GM21423 (cell line): ENCODE measurements around the gene ZNRD2.
A peak's percentile ranks its signal among the peaks of the same experiment; 100 is the strongest.
"Not testable (repeated sequence)": the region's sequence is repeated elsewhere in the genome, so short reads cannot be mapped to it uniquely, and the experiment has no call there.

Experiments
- ATAC-seq: cut with Tn5 transposase; IDR thresholded peaks from one replicate; pipeline ENCODE4 v1.9.1; 2021; ENCODE audit warnings: mild to moderate bottlenecking, moderate library complexity; ENCODE audit not compliant: unreplicated experiment

The ZNRD2 gene

DNA sequence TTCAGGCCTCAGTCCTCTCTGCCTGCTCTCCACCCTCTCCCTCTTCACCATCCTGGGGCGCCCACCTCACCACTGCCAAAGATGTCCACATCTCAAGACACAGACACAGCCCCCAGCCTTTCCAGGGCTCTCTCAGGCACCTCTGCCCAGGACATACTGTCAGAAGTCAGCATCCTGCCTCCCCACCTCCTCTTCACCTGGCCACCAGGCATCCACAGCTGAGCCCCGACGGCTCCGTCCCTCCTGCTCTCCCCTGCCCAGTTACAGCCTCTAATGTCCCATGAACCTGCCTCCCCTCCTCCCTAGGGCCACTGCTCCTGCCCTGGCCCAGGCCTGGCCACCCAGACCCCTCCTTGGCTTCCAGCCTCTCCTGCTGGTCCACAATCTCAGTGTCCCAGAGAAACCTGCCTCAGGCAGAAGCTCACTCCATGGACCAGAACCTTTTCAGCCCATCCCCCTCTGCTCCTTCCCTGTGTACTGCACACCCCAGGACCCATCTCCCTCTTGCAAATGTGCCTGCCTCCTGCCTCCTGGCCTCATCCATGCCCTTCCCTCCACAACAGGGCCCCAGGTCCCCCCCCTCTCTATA, 15.3 kb upstream of the ZNRD2 start:
- ATAC-seq, result no peak

DNA sequence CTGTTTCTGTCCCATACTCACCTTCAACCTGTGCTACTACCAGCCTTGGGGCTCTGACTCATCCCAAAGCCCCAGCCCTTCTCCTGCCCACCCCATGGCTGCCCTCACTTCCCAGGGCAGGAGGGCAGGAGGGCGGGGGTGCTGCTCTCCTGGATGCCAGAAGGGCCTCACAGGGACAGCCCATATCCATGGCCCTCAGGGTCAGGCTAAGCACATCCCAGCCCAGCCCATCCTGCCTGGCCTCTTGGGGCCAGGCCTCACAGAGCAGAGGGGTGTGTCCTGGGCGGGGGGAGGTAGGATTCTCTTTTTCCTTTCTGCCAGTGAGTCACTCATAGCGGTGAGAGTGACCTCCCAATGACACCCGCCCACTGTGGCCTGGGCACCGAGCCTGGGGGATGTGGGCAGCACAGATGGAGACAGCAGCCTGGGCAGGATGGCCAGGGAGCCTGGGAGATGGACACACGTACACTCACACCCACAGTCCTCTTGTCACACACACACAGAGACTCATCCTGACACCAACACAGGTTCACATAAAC, 14.5 kb upstream of the ZNRD2 start:
- ATAC-seq, result no peak

DNA sequence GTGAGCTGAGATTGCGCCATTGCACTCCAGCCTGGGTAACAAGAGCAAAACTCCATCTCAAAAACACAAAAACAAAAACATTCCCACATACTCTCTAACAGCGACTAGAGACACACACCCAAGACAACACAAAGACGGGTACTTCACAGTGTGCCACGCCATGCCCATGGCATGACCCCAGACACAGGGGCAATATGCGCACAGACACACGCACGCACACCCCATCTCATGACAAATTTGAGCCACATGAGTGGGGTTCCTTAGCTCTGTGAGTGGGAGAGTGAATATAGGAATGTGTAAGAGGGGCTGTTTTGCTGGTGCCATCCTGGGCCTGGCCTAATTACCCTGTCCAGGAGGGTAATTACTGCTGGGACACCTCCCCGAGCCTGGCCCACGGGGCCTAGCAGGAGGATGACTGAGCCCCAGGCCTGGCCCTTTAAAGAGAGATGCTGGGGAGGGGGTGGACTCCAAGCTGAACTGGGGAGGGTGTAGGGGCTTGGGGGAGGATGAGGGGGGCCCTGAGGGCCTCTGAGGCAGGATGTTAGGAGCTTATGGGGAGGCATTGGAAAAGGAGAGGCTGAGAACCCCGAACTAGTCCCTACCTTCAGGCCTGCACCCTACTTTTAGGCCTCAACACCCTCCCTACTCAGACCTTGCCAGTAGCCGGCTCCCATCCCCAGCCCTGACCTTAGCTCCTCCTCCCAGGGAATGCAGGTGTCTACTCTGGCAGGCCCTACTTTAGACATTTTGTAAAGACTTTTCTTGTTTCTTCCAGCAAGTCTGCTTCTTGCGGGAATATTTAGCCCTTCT, 13.6 kb upstream of the ZNRD2 start:
- ATAC-seq, result no peak

DNA sequence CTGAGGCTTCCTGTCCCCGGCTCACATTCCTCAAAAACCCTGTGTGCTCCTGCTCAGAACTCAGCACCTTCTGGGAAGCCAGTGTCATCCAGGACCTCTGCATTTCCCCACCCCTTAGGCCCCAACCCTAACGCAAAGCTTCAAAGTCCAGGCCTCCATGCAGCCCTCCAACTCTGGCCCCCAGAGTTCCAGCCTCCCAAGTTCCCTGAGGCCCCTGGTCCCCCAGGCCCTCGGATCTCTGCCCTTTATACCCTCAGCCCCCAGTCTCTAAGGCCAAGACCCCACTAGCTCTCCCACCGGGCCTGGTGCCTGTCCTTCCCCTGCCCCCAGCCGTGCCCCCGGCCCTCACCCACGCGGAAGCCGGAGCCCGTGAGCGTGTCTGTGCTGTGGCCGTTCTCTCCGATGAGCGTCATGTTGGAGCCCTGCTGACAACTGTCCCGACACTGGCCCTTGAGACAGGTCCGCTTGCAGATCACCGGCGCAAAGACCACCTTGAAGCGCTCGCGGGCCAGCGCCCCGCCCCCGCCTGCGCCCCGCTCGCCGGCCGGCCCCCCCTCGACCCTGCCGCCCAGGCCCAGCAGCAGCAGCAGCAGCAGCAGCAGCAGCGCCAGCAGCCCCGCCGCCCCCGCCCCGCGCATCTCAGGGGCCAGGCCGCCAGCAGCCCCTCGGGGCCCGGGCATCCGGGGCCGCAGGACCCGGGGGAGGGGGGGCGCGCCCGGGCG, 12.8 kb upstream of the ZNRD2 start:
- ATAC-seq, result no peak

DNA sequence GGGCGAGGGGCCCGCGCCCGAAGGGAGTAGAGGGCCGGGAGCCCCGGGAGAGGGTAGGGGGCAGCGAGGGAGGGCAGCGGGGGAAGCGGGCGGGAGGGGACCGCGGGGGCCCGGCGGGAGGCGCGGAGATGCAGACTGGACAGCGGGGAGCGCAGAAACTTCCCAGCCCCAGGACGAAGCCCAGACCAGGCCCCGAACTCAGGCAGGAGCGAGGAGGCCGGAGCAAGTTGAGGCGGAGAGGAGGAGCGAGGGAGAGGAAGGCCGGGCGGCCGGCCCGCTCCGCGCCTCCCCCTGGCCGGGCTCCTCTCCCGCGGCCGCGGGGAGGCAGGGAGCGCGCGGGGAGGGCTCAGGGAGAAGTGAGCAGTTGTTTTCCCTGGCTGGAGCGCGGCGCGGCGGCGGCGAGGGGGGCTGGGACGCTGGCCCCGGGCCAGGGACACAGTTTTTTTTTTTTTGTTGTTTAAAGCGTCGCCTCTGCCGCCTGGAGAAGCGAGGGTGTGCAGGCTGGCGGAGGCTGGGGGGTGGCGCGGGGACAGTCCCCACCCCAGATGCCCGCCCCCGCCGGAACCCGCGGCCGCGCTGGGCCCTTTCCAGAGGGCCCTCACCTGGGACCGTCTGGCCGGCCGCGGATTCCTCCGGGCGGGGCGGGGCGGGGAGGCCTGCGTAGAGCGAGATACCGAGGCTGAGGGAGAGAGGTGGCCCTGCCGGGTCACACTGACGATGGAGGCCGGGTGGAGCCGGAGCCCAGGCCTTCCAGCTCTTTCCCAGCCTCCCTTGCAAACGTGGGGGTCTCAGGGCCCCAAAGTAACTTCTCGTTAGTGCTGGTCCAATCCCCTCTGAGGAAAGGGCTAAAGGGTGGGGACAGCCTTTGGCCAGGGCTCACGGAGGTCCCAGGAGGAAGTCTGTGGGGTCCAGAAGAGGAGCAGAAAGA, 12.0 kb upstream of the ZNRD2 start, which contains the start of gene LTBP3:
Gene LTBP3, minus strand, starts transcription at position 358 of the 928 bp plus-strand sequence. CDS start 400 bp downstream, outside the sequence.
- no peak for ATAC-seq

DNA sequence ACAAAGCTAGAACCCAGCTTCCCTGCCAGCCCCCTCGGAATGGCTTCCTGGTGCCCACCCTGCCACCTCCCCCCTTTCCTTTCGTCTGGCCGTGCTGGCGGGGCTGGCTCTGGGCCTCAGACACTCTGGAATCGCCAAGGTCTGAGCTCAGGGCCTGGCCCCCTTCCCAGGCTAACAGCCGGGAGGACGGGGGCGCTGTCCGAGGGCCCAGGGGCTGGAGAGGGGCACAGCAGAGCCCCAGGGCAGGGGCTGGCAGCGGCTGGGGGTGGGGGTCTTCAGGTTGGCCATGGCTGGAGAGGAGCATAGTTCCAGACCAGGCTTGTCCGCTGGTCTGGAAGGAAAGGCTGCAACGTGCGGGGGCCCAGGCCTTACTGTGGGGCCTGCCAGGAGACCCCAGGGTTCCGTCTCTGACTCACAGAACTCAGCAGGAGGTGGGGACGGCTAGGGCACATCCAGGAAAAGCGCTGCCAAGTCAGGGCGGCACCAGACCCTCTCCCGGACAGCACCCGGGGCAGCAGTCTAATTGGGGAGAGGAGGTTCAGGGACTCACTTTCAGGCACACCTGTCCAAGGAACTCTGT, 11.3 kb upstream of the ZNRD2 start:
- ATAC-seq, result no peak

DNA sequence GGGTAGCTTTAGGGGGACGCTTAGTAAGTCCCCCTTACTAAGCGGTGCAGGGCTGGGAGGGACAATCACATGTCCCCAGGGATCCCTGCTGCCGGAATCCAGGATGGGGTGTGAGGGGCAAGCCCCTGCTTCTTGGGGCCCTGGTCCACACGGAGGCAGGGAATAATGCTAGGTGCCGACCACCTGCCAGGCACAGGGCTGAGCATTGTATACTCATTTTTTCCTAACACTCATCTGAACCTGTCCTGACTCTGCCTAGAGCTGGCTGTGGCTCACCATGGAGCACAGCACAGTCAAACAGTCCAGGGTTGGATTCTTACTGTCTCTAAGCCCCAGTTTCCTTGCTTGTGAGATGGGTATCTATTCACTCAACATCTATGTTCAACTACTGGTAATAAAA, 10.7 kb upstream of the ZNRD2 start:
- no peak for ATAC-seq

DNA sequence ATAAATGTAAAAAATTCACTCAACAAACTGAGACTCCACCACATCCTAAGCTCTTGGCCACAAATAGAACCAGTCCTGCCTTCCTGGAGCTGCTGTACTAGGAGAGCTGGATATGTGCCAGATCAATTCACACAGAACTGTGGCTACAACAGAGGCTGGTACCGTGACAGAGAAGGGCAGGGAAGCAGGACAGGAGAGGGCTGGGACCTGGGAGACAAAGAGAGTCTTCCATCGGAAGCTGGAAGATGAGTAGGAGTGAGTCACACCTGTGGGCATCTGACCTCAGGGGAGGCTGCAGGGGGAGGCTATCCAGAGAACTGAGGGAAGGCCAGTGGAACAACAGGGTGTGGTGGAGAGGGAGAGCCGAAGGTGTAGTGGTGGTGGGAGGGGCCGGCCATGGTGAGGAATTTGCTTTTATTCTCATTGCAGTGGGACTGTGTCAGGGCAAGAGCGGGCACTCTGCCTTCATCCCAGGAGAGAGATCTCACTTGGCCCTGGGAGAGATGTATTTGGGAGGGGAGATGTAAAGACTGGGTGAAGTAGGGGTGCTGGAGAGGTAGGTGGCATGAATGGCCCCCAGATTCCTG, 10.2 kb upstream of the ZNRD2 start:
- ATAC-seq, result no peak

DNA sequence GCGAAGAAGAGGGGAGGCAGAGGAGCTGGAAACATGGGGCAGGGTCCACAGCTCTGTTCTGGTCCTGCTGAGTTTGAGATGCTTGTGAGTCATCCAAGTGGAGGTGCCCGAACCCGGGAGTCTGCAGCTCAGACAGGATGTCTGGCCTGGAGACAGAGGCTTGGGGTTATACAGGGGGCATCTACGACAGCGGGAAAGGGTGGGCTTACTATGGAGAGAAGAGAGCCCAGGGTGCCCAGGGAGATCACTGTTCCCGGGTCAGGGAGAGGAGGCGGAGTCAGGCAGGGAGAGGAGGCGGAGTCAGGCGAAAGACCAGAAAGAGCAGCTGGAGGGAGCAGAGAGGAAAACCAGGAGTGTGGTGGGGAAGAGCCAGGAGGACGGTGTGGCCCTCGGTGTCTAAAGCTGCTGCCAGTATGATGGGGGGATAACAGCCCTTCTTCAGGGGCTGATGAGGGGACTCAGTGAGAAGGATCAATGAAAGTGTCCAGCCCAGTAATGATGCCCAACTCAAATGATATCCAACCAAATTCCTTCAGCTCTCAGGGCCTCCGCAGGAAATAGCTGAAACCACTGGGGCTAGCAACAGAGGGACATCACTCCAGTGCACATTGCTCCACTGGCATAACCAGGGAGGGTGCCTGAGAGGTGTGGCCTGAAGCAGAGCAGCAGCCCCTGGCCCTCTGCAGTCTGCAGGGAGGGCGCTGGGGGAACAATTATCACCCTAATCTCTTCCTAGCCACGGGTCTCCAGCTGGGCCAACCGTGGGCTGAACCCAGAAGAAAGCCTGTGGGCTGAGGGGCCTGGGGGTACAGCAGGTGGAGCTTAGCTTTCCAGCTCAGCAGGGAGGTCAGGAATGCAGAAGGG, 9.5 kb upstream of the ZNRD2 start:
- no peak for ATAC-seq

DNA sequence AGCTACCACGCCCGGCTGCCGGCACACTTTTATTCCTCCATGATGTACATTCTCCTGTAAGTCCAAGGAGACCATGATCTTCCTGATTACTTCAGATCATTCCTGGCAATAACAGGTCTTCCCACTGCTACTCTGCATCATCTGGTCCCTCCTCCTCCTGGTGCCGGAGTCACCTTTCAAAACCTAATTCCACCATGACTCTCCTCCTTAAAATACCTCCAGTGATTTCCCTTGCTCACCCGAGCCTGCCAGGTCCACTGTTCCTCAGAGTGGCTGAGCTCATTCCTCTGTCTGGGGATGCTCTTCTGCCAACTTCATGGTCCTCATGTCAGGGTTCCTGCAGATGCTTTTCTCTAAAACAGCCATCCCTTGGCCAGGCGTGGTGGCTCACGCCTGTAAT, 8.3 kb upstream of the ZNRD2 start:
- ATAC-seq, result no peak

DNA sequence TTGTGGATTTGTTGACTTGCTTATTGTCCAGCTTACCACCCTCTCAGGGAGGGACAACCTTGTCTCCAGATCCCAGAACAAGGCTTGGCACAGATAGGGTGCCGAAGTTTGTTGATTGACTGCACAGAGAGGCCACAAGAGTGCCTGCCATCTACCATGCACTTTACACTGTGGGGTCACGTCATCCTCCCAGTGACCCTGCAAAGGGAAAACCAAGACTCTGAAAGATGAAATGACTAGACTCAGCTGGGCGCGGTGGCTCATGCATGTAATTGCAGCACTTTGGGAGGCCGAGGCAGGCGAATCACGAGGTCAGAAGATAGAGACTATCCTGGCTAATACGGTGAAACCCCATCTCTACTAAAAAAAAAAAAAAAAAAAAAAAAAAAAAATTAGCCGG, 7.5 kb upstream of the ZNRD2 start:
- ATAC-seq, result no peak

DNA sequence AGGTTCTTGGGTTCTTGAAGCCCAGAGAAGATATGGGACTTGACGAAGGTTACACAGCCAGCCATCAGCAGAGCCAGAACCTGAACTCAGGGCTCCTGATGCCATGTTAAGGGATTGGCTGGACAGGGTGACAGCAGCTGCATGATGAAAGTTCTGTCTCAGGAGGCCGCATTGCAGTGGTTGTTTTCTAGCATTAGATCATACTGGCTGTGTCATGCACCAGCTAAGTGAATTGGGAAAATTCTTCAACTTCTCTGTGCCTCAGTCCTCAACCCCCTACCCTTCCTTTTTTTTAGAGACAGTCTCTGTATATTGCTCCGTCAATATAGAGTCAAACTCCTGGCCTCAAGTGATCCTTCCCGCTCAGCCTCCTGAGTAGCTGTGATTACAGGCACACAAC, 6.7 kb upstream of the ZNRD2 start:
- no peak for ATAC-seq

DNA sequence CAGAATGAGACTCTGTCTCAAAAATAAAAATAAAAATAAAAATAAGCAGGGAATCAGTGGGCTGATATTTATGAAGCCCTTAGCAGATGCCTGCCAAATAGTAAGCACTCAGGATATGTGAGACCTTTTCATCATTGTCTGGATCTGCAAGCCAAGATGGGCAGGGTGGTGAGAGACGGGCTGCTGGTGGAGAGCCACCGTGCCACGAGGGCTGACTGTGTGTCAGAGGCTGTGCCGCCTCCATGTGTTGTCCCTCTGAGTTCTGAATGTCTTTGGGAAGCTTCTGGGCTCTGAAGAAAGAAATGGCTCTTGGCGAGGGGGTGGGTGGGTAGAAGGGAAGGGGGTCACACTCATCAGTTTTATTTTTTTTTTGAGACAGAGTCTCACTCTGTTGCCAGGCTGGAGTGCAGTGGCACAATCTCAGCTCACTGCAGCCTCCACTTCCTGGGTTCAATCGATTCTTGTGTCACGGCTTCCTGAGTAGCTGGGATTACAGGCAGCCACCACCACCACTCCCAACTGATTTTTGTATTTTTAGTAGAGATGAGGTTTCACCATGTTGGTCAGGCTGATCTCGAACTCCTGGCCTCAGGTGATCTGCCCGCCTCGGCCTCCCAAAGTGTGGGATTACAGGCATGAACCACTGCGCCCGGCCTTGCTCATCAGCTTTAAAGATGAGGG, 5.3 kb upstream of the ZNRD2 start:
- ATAC-seq, result not testable (repeated sequence)

DNA sequence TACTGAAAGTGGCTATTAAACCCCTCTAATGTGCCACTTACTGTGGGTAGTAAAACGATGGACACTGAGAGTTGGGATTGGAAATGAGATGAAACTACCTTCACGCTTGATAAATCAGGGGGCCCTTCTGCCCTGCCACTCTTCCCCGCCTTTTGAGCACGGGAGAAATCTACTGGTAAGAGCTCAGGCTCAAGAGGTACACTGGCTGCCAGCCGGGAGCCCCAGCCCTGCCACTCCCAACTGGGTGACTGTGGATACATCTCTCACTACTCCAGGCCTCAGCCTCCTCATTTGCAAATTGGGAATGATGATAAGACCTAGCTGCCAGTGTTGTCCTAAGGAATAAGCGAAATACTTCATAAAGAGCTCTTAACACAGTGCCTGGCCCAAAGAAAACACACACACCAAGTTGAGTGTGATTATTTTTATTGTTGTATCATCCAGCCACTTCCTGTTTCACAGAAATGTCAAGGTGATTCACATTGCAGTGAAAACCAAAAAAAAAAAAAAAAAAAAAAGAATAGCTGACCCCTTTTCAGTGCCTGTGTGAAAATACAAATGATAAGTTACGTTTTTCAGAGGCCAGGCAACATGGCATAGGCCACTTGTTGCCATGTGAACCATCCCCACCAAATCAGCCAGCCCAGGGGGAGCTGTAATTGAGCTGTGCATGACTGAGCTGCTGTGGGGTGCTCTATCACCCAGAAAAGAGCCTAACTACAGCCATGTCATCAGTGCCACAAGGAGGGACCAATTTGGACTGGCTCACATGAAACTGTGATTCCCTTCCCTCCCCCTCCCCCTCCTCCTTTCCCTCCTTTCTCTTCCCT, 4.4 kb upstream of the ZNRD2 start:
- ATAC-seq, result no peak

DNA sequence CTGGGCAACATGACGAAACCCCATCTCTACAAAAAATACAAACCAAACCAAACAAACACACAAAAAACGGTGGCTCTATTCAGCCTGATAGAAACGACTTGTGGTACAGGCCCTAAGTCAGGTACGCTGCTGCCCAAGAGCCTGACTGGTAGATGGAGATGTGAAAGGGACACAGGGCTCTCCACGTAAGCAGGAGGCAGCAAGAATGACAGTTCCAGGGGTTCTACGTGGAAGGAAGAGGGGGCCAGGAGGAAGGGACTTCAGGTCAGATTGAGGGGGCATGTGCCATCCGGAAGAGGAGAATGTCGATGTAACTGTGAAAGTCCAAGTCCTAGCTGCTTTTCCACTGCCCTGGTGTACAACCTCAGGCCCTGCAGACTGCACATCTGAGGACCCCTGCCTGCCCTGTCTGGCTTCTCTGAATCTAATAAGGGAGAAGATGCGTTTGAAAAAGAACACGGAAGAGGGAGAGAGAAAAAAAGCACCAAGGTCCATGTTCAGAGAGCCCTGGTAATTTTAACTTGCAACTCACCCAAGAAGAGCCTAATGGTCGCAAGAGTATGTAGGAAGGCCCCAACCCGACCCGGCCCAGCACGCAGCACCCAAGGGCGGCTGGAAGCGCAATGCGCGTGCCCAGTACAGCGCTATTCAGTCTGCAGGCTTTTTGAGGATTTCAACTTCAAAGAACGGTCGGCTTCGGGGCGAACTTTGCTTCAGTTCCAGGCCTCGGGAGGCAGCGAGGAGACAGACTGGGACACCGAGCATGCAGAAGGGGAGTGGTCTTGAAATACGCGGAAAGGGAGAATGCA, 909 bp upstream of the ZNRD2 start:
- peak; percentile 2 for ATAC-seq

DNA sequence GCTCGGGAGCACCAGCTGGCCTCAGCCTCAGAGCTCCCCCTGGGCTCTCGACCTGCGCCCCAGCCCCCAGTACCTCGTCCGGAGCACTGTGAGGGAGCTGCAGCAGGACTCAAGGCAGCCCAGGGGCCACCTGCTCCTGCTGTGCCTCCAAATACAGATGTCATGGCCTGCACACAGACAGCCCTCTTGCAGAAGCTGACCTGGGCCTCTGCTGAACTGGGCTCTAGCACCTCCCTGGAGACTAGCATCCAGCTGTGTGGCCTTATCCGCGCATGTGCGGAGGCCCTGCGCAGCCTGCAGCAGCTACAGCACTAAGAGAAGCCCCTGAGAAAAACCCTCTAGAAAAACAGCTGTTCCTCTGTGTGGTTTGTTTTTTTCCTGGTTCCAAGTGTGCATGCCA, 1.1 kb downstream of the ZNRD2 start:
- no peak for ATAC-seq

DNA sequence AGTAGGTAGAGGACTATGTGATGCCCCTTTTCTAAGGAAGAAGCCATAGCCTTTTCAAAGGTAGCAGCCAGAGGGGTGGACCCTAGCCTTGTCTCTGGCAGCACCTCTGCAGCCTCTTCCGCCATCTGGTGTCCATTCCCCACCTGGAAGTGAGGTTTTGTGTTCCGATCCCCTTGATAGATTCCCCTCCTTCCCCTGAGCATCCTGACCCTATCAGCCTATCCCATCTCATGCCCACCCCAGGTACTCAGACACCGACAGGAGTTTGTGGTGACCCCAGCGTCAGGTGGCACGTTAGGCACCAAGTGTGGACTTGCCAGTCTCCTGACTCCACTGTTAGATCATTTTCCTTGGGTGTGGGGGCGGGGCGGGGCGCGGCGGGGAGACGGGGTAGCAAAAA, 1.7 kb downstream of the ZNRD2 start:
- ATAC-seq, result no peak
